ENCODE data around the gene RAB4A. TPM values are rescaled to one million over a fixed set of nuclear protein-coding genes. Genes with fewer than 3 reads are reported as not detected.
"Not testable (repeated sequence)": the region's sequence is repeated elsewhere in the genome, so short reads cannot be mapped to it uniquely, and the experiment has no call there.

The RAB4A gene
- total RNA-seq, 1 donor from 2014 or later, result 51.5 TPM

DNA sequence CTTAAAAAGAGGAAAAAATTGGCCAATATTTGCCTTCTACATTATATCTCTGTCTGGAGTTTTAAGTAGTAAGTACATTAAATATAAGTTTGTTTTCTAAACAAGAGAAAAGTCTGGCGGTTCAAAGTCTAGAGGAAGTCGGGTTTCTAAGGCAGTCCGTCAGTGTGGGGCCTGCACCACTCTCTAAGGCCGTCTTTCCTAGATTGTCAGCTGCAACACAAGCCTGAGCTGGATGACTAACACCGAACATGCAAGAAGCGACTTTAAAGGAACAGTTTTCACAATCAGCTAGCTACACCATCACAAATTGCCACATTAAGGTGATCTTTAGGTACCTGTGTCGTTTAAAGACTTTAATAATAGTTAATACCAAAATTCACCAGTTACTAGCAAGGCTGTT, 52.3 kb downstream of the RAB4A start:
- Histone ChIP-seq H3K36me3 (peaks cover 38% of the 10 kb centered on the region), H3K4me1 (no peaks in the 10 kb centered on the region), H3K9me3 (no peaks in the 10 kb centered on the region), H3K27me3 (ENCODE audit: low read depth) (no peaks in the 10 kb centered on the region), H3K4me3 (no peak overlapping the region), H3K27ac (no peak overlapping the region)
- ATAC-seq (no peak), DNase-seq (no peak)
- intact Hi-C loops (cut with DNase I), result no loop called here
- TF ChIP-seq, protein P1, sequence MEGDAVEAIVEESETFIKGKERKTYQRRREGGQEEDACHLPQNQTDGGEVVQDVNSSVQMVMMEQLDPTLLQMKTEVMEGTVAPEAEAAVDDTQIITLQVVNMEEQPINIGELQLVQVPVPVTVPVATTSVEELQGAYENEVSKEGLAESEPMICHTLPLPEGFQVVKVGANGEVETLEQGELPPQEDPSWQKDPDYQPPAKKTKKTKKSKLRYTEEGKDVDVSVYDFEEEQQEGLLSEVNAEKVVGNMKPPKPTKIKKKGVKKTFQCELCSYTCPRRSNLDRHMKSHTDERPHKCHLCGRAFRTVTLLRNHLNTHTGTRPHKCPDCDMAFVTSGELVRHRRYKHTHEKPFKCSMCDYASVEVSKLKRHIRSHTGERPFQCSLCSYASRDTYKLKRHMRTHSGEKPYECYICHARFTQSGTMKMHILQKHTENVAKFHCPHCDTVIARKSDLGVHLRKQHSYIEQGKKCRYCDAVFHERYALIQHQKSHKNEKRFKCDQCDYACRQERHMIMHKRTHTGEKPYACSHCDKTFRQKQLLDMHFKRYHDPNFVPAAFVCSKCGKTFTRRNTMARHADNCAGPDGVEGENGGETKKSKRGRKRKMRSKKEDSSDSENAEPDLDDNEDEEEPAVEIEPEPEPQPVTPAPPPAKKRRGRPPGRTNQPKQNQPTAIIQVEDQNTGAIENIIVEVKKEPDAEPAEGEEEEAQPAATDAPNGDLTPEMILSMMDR (IDR thresholded peaks at IDR 0.05), result no peak

DNA sequence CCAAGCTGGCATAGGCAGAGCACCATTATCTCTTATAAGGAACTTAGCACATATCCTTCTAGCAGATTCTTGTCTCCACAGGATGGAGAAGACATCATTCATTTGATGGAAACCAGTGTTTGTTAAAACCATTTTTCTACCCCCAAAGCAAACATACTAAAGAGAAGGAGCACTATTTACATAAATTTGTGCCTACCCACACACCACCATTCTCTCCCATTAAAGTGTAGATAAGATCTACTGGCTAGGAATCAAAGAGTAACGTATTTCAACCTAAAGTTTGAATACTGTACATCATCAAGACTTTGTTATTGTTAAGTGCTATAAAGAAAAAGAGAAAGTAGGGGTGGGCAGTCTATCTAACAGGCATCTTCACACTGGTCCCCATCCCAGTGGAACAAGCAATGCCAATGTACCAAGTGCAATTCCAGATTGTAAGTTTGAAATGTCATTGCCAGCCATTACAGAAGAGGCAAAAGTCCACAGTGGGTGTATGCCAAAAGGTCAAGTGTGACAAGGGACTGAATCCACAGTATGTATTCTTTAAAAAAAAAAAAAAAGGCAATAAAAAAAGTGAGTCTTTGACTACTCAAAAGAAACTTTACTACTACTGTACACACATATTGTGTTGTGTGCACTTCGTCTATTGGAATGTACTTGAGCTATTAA, 53.1 kb downstream of the RAB4A start:
- H3K27me3 ChIP-seq (ENCODE audit: low read depth), result no peaks in the 10 kb centered on the region
- H3K27ac ChIP-seq, result no peak overlapping the region
- TF ChIP-seq, protein P1 (IDR thresholded peaks at IDR 0.05), result no peak
- intact Hi-C loops (cut with DNase I), result no loop called here
- H3K36me3 ChIP-seq, result peaks cover 38% of the 10 kb centered on the region
- H3K9me3 ChIP-seq, result no peaks in the 10 kb centered on the region
- H3K4me1 ChIP-seq, result no peaks in the 10 kb centered on the region
- no peak overlapping the region for H3K4me3 ChIP-seq
- no peak for DNase-seq
- ATAC-seq, result no peak

DNA sequence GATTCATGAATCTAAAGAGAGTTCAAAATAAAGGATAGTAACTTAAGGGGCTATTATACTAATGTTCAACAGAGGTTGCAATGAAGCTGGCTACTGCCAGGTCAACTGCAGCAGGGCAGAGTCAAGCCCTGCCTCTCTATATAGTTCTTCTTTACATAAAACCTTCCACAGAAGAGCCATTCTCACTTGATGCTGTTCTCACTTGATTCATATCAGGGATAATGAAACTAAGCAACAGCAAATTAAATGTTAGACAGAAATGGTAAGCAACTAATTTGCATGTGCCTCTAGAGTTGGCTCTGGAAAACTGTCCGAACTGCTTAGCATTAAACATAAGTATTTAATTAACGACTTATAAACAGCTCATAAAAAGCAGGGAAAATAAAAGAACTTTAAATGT, 54.5 kb downstream of the RAB4A start:
- Histone ChIP-seq H3K4me1 (no peaks in the 10 kb centered on the region), H3K9me3 (no peaks in the 10 kb centered on the region), H3K4me3 (no peak overlapping the region), H3K27ac (no peak overlapping the region), H3K27me3 (ENCODE audit: low read depth) (no peaks in the 10 kb centered on the region), H3K36me3 (peaks cover 29% of the 10 kb centered on the region)
- DNase-seq (no peak), ATAC-seq (no peak)
- intact Hi-C loops (cut with DNase I), result no loop called here
- TF ChIP-seq, protein P1 (IDR thresholded peaks at IDR 0.05), result no peak

DNA sequence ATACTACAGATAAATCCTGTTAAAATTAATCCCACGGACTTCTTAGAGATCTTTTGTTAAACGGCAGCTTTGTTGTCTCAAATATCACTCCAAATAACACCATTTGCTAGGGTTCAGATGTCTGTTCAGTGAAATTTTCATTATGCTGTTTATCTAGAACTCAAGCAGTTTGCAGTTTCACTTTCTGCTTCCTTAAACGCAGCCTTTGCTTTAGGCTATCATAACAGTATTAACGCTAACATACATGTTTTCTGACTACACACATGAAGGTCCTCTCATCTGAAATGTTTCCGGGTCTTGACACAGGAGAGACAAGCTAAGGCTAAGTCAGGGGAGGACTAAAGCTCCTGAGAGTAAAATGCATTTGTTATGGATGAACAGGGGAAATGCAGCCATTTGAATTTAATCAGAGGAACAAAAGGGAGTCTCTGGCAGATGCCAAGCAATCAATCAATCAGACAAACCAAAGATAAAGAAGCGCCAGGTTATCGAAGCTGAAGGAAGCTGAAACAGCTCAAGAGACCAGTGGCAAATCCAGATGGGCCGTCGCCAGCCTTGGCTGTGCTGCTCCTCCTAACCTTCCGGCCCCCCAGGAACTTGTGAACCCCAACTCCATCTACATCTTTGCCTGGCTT, 55.1 kb downstream of the RAB4A start:
- Histone ChIP-seq H3K4me1 (no peaks in the 10 kb centered on the region), H3K36me3 (peaks cover 29% of the 10 kb centered on the region), H3K27ac (no peak overlapping the region), H3K4me3 (no peak overlapping the region), H3K27me3 (ENCODE audit: low read depth) (no peaks in the 10 kb centered on the region), H3K9me3 (no peaks in the 10 kb centered on the region)
- DNase-seq (no peak), ATAC-seq (no peak)
- intact Hi-C loops (cut with DNase I), result no loop called here
- TF ChIP-seq, protein P1 (IDR thresholded peaks at IDR 0.05), result no peak

DNA sequence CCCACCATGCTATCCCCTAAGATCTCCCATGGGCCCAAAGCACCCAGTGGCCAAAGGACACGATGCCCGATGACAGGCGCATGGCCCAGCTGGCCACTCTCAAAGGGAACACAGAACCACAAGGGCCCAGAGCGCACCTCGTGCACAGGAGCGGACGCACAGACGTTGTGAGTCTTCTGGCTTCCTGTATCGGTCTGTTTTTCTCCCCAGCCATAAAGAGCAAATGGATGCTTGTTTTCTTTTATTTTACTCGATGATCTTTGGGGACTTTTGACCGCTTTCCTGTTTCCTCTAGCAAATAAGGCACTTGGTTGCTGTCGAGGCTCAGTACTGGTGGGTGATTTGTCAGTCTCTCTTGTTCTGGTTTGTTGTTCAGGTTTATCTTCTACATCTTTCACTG, 55.7 kb downstream of the RAB4A start:
- Histone ChIP-seq H3K27me3 (ENCODE audit: low read depth) (no peaks in the 10 kb centered on the region), H3K4me3 (no peak overlapping the region), H3K4me1 (no peaks in the 10 kb centered on the region), H3K27ac (no peak overlapping the region), H3K9me3 (no peaks in the 10 kb centered on the region), H3K36me3 (peaks cover 26% of the 10 kb centered on the region)
- intact Hi-C loops (cut with DNase I), result no loop called here
- ATAC-seq, result no peak
- TF ChIP-seq, protein P1 (IDR thresholded peaks at IDR 0.05), result no peak
- DNase-seq, result no peak

DNA sequence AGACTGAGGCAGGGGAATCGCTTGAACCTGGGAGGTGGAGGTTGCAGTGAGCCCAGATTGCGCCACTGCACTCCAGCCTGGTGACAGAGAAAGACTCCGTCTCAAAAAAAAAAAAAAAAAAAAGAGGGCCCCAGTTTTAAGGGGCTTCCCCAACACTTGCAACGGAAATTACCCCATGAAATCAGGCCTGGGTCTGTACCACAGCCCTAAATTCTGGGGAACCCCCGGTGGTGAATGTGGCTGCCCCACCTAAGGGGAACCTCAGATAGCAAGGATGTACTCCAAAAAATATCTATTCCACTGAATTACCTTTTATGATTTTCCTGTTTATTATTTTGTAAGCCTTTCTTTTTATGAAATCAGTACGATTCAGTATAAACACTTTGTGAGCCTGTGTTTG, 56.9 kb downstream of the RAB4A start:
- H3K4me1 ChIP-seq; H3K27me3 ChIP-seq (ENCODE audit: low read depth); H3K4me3 ChIP-seq; H3K27ac ChIP-seq; DNase-seq; H3K9me3 ChIP-seq; ATAC-seq; intact Hi-C loops (cut with DNase I): not testable (repeated sequence)
- H3K36me3 ChIP-seq, result peaks cover 20% of the 10 kb centered on the region
